Embryonic facial prominence (tissue), 1 donor: ENCODE data around the gene L3MBTL2.
"Not testable (repeated sequence)": the region's sequence is repeated elsewhere in the genome, so short reads cannot be mapped to it uniquely, and the experiment has no call there.

Experiments
- DNase-seq: peaks from one replicate; pipeline ENCODE4 v3.0.0-alpha.2; 2016; ENCODE audit errors: extremely low spot score

L3MBTL2 gene

GRCh38 chr22:41241133-41241676 lies 36.1 kb downstream of the L3MBTL2 start:
- DNase-seq = no peak

DNA sequence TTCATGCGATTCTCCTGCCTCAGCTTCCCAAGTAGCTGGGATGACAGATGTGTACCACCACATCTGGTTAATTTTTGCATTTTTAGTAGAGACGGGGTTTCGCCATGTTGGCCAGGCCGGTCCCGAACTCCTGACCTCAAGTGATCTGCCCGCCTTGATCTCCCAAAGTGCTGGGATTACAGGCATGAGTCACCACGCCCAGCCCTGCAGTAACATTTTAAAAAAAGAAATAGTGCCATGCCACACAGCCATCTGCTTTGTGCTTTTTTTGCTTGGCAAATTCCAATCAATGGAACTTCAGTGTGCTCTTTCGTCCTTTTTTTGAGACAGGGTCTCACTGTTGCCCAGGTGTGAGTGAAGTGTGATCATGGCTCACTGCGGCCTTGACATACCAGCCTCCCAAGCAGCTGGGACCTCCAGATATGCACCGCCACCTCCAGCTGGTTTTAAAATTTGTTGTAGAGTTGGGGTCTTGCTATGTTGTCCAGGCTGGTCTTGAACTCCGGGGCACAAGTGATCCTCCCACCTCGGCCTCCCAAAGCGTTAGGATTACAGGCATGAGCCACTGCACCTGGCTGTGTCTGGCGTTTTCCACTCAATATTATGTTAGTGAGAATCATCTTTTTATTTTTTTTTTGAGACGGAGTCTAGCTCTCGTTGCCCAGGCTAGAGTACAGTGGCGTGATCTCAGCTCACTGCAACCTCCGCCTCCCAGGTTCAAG lies 37.4 kb downstream of the L3MBTL2 start:
- no peak for DNase-seq

DNA sequence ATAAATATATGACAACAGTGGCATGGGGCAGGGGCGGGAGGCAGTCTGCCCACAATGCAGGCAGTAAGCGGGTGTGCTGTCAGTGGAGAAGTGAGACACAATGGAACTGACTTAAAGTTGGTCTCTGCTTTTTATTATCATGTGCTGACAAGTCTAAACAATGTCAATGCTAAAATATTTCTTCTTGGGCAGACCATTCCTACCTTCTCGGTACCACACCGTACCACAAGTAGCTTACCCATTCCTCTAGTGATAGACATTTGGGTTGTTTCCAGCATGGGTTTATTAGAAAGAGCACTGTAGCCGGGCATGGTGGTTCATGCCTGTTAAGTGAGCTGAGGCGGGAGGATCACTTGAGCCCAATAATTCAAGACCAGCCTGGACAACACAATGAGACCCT lies 38.2 kb downstream of the L3MBTL2 start:
- DNase-seq = no peak

GRCh38 chr22:41245917-41246499 lies 40.9 kb downstream of the L3MBTL2 start:
- no peak for DNase-seq

DNA sequence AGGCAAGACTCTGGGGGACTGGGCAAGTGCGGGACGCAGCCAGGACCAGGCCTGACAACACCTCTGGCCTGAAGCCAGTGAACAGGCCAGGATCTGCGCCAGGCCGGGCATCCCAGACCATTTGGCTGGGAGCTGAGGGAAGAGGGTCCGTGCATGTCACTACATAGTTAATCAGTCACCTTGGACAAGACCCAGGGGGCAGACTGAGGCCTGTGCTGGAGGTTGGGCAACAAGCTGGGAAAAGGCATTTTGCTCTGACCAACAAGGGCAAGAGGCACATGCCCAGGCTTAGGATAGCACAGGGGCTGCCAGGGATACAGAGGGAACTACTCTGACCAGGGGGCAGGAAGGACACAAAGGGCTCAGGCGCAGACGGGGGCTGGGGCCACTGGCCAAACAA lies 42.6 kb downstream of the L3MBTL2 start:
- DNase-seq = no peak

DNA sequence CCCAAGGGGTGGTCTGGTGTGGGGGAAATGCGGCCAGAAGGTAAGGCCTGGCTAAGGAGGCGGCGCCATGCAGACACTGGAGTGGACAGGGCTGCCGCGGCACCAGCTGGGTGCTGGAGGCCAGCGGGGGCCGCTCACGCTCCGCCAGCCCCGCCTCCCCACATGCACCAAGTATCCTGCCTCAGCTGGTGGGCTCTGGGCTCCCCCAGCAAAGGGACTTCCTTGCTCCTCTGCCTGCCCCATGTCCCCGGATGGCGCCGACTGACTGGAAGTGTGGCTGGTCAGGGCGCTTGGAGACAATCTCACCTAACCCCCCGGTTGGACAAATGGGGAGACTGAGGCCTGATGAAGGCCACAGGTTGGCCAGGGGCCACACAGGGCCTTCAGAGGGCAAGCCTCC lies 43.2 kb downstream of the L3MBTL2 start:
- no peak for DNase-seq

- DNase-seq = no peak
Observed at GRCh38 chr22:41248758-41249157, 43.6 kb downstream of the L3MBTL2 start.

GRCh38 chr22:41249442-41249841 lies 44.3 kb downstream of the L3MBTL2 start:
- DNase-seq = no peak

GRCh38 chr22:41250127-41250526 lies 45.0 kb downstream of the L3MBTL2 start:
- no peak for DNase-seq

- no peak for DNase-seq
Observed at GRCh38 chr22:41252365-41252764, 47.3 kb downstream of the L3MBTL2 start.

- no peak for DNase-seq
Observed at GRCh38 chr22:41254230-41254629, 49.1 kb downstream of the L3MBTL2 start.

DNA sequence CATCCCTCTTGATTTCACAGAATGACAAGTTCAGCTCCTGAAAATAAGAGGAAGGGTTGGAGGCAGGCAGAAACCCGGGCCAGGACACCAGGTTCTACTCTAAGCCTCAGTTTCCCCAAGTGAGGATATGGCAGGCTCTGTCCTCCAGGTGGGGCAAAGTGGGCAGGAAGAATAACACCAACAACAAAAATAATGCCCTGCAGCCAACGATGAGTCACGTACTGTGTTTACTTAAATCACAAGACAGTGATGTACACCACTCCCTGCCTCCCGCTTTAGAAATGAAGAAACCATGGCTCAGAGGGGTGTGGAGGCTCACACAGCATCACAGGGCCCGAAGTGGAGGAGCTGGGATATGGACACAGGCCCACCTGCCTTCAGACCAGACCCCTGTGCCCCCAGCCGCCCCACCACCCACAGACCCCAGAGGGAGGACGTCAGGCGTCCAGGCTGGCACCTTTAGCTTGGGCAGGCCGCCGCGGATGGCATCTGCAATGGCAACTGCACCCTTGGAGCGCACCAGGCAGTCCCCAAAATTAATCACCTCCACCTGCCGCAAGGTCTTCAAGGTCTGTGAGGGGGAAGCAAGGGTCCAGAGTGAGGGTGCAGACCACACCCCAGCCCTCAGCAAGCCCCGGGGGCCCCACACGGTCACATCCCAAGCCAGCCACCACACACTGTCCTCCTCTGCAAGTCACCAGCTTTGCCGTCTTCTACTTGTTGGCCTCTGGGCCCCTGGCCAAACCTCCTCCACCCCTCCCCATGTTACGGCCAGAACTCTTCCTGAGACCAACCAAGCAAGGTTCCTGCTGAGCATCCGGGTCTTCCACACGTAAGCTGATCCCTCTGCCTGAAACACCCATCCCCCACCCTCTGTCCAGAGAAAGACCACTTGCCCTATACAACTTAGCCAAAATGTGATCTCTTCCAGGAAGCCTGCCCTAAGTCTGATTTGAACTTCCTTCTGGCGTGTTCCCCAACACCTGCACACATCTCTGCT lies 51.4 kb downstream of the L3MBTL2 start:
- no peak for DNase-seq

GRCh38 chr22:41257696-41258095 lies 52.6 kb downstream of the L3MBTL2 start:
- DNase-seq = no peak

DNA sequence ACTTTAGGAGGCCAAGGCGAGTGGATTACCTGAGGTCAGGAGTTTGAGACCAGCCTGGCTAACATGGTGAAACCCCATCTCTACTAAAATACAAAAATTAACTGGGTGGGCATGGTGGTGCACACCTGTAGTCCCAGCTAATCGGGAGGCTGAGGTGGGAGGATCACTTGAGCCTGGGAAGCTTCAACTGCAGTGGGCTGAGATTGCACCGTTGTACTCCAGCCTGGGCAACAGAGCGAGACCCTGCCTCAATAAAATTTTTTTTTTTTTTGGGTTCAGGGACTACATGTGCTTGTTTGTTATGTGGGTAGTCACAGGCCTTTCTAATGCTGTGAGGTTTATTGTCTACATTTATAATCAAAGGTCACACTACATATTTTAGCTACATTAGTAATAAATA lies 54.6 kb downstream of the L3MBTL2 start:
- not testable (repeated sequence) for DNase-seq

- DNase-seq = no peak
Observed at GRCh38 chr22:41260871-41261270, 55.8 kb downstream of the L3MBTL2 start.

DNA sequence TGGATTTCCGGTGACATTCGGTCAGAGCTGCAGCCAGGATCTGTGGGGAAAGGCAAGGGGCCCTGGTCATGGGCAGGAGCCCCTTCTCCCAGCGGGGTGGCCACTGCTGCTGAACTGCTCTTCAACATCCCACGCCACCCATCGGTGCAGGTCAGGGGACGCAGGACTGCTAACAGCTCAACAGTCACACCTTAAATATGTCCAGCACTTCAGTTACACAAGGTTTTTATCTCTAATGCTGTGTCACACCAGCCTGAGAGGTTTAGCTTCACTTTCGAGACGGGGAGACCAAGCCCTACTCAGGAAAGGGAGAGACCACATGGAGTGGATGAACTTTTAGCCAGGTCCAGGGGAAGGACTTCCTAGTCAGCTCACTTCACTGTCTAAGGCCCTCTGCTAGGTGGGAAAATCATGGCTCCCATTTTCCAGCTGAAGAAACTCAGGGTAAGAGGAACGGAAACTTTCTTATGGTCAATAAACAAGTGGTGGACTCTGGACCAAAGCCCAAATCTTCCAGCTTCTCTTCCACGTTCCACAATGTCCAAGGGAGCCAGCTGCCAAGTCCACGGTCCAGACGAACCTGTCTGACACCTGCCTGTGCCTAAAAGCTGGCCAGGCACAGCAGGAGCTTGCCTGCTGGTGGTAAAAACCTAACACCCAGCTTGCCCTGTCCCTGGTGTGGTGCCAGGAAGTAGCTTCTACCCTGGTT lies 56.6 kb downstream of the L3MBTL2 start:
- no peak for DNase-seq

GRCh38 chr22:41262250-41262765 lies 57.2 kb downstream of the L3MBTL2 start:
- DNase-seq = no peak

DNA sequence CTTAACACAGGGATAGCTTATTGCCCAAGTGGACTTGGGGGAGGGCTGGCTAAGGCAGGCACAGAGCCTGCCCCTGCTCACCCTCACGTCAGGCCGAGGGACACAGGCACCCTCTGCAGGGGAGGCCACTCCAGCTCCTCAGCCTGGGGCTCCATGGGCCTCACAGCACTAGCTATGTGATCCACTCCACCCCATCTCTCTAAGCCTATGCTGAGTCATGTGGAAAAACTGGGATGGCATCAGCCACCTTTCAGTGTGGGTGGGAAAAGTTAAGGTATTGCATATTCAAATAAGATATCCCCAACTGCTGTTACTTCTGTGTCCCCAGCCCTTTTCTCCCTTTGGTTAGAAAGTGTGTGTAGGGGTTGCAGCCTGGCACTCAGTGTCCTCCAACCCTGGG lies 58.6 kb downstream of the L3MBTL2 start:
- DNase-seq = no peak

- DNase-seq = no peak
Observed at GRCh38 chr22:41264408-41264941, 59.4 kb downstream of the L3MBTL2 start.

- no peak for DNase-seq
Observed at GRCh38 chr22:41267958-41268357, 62.8 kb downstream of the L3MBTL2 start.

- no peak for DNase-seq
Observed at GRCh38 chr22:41271787-41272186, 66.7 kb downstream of the L3MBTL2 start.
